Measurements from ENCODE around the gene RIN3.

RIN3 gene

GRCh38 chr14:92597906-92598905 is 84.6 kb downstream of the RIN3 start:
- ChIA-PET POLR2A (no interaction called here), CTCF (interaction anchor here (2.0 to 4.0 kb wide), 3 partner anchors 10 to 89 kb away, joined by 6 to 33 read pairs (median 9); no protein-coding TSS in a partner anchor)
- TF ChIP-seq CTCF (IDR thresholded peaks at IDR 0.05; ENCODE audit: insufficient read depth, low read length, missing control alignments) = no peak
- no peak for DNase-seq (ENCODE audit: low read depth, low spot score)
- no peak overlapping the region for H3K4me3 ChIP-seq (ENCODE audit: low read depth, low read length)

DNA sequence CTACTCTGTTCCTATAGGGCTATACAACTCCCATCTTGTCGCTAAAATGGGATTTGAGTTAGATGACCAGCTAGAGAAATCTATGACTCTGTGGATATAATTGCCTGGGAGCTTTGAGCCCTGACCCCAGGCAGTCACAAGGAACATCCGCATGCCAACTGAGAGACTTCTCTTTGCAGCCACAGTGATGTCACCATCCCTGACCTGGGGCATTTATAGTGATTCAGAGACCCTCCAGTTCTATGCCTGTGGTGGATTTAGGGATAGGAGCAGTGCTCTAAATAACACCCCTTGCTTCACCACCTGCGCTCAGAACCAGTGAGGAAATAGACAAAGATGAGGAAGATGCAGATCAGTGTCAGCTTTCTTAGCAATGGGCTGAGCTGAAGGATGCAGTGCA is 86.2 kb downstream of the RIN3 start:
- no peak overlapping the region for H3K4me3 ChIP-seq (ENCODE audit: low read depth, low read length)
- no peak for TF ChIP-seq CTCF (IDR thresholded peaks at IDR 0.05; ENCODE audit: insufficient read depth, low read length, missing control alignments)
- ChIA-PET CTCF (interaction anchor here (1.4 to 4.0 kb wide), 2 partner anchors 12 to 184 kb away, joined by 3 to 33 read pairs; no protein-coding TSS in a partner anchor), POLR2A (no interaction called here)
- DNase-seq (ENCODE audit: low read depth, low spot score) = no peak

GRCh38 chr14:92600318-92601053 is 86.9 kb downstream of the RIN3 start:
- ChIA-PET POLR2A (no interaction called here), CTCF (interaction anchor here (1.4 kb wide), 1 partner anchor 183 kb away, joined by 3 read pairs; no protein-coding TSS in a partner anchor)
- peak; percentile 45 for DNase-seq (ENCODE audit: low read depth, low spot score)
- peak; percentile 5 for TF ChIP-seq CTCF (IDR thresholded peaks at IDR 0.05; ENCODE audit: insufficient read depth, low read length, missing control alignments)
- H3K4me3 ChIP-seq (ENCODE audit: low read depth, low read length) = no peak overlapping the region

- ChIA-PET CTCF (interaction anchor here (0.8 to 4.0 kb wide), 2 partner anchors 13 to 470 kb away, joined by 3 to 13 read pairs; no protein-coding TSS in a partner anchor), POLR2A (no interaction called here)
- no peak for TF ChIP-seq CTCF (IDR thresholded peaks at IDR 0.05; ENCODE audit: insufficient read depth, low read length, missing control alignments)
- no peak for DNase-seq (ENCODE audit: low read depth, low spot score)
- no peak overlapping the region for H3K4me3 ChIP-seq (ENCODE audit: low read depth, low read length)
Measured at GRCh38 chr14:92601131-92601710, 87.6 kb downstream of the RIN3 start.

- no peak for DNase-seq (ENCODE audit: low read depth, low spot score)
- POLR2A ChIA-PET = no interaction called here
- no peak for TF ChIP-seq CTCF (IDR thresholded peaks at IDR 0.05; ENCODE audit: insufficient read depth, low read length, missing control alignments)
Measured at GRCh38 chr14:92601757-92602417, 88.3 kb downstream of the RIN3 start.

More at GRCh38 chr14:92601757-92602417, 88.3 kb downstream of the RIN3 start:
- CTCF ChIA-PET = interaction anchor here (0.8 to 4.0 kb wide), 3 partner anchors 13 to 471 kb away, joined by 3 to 13 read pairs (median 4); no protein-coding TSS in a partner anchor
- H3K4me3 ChIP-seq (ENCODE audit: low read depth, low read length) = no peak overlapping the region
